ENCODE measurements around the gene DTNBP1.

The DTNBP1 gene

DNA sequence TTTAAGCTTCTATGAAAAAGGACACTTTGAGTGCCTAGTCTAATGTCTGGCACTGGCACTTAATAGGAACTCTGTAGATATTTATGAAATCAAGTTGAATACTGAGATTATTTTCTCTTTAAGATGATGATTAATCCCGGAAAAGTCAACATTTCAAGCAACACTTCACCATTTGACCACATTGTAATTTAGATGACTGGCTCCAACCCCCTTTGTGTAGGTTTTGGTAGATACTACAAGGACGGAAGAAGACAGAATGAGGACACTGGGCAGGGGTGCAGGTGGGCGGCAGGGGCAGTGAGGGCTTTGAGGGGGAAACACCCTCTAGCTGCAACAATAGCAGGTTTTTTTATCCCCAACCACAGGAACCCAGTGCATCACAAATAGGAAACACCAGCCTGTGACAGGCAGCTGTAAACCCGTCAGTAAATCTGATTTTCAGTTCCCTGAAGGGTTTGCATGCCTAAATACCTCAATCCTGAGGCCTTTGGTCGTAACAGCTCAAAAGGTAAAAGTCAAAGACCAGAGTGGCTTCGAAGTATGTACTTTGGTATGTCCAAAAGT is 4.6 kb downstream of the DTNBP1 start:
- H3K9me3 ChIP-seq (ENCODE audit: control insufficient read depth, insufficient read depth, low read depth, low read length), result no peaks in the 10 kb centered on the region
- CTCF ChIA-PET, result interaction anchor here (0.6 to 1.8 kb wide), 3 partner anchors 195 to 1521 kb away, joined by 3 to 4 read pairs (median 4); no protein-coding TSS in a partner anchor

GRCh38 chr6:15657290-15657689 is 5.5 kb downstream of the DTNBP1 start:
- Histone ChIP-seq H3K36me3 (ENCODE audit: control insufficient read depth in 2 of 2, insufficient read depth in 1 of 2, low read length in 2 of 2) (peaks cover 0 to 11% of the 10 kb centered on the region in 2 experiments; a peak in 2 of 3 replicates), H3K9me3 (ENCODE audit: control insufficient read depth, insufficient read depth, low read depth, low read length) (no peaks in the 10 kb centered on the region), H3K4me3 (ENCODE audit: low read depth, low read length) (no peak overlapping the region), H3K27ac (ENCODE audit: extremely low read depth, low read depth, low read length) (no peak overlapping the region), H3K4me1 (ENCODE audit: control insufficient read depth, insufficient read depth, low read length) (no peaks in the 10 kb centered on the region; the same call in 1 of the 2 replicates)
- no peak for TF ChIP-seq ZNF292 (tag by site-specific recombination; IDR thresholded peaks at IDR 0.05; ENCODE audit: borderline replicate concordance, low read depth)
- no peak for TF ChIP-seq ZSCAN30 (tag by site-specific recombination; IDR thresholded peaks at IDR 0.05)
- no peak for TF ChIP-seq ZNF2 (tag by site-specific recombination; IDR thresholded peaks at IDR 0.05)
- no peak for TF ChIP-seq KLF16 (tag by site-specific recombination; IDR thresholded peaks at IDR 0.05)
- no peak for TF ChIP-seq ZNF791 (tag by site-specific recombination; IDR thresholded peaks at IDR 0.05)
- TF ChIP-seq, protein P1, sequence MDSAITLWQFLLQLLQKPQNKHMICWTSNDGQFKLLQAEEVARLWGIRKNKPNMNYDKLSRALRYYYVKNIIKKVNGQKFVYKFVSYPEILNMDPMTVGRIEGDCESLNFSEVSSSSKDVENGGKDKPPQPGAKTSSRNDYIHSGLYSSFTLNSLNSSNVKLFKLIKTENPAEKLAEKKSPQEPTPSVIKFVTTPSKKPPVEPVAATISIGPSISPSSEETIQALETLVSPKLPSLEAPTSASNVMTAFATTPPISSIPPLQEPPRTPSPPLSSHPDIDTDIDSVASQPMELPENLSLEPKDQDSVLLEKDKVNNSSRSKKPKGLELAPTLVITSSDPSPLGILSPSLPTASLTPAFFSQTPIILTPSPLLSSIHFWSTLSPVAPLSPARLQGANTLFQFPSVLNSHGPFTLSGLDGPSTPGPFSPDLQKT (IDR thresholded peaks at IDR 0.05; ENCODE audit: borderline replicate concordance, low read depth, low read length), result no peak
- no peak for TF ChIP-seq SCRT2 (tag by site-specific recombination; IDR thresholded peaks at IDR 0.05)
- ChIA-PET POLR2A (no interaction called here), CTCF (no interaction called here)

More for the DNA sequence above, 4.6 kb downstream of the DTNBP1 start:
- no peak overlapping the region for H3K4me3 ChIP-seq (ENCODE audit: low read depth, low read length)
- H3K36me3 ChIP-seq (ENCODE audit: control insufficient read depth in 2 of 2, insufficient read depth in 1 of 2, low read length in 2 of 2), result peaks cover 0 to 11% of the 10 kb centered on the region in 2 experiments; a peak in 1 of 3 replicates
- H3K27ac ChIP-seq (ENCODE audit: extremely low read depth, low read depth, low read length), result no peak overlapping the region
- POLR2A ChIA-PET, result no interaction called here
- no peaks in the 10 kb centered on the region; the same call in 1 of the 2 replicates for H3K4me1 ChIP-seq (ENCODE audit: control insufficient read depth, insufficient read depth, low read length)
- TF ChIP-seq ZNF184 (tag by site-specific recombination; IDR thresholded peaks at IDR 0.05) (no peak), ZNF701 (tag by site-specific recombination; IDR thresholded peaks at IDR 0.05) (no peak), ZNF571 (tag by site-specific recombination; IDR thresholded peaks at IDR 0.05) (no peak), CTCF (tag by site-specific recombination; IDR thresholded peaks at IDR 0.05) (no peak), ZNF654 (tag by site-specific recombination; IDR thresholded peaks at IDR 0.05; ENCODE audit: low read depth) (no peak), ZNF23 (tag by site-specific recombination; IDR thresholded peaks at IDR 0.05; ENCODE audit: borderline replicate concordance) (no peak), ZFP3 (tag by site-specific recombination; IDR thresholded peaks at IDR 0.05; ENCODE audit: low read depth) (no peak), ZNF350 (tag by site-specific recombination; IDR thresholded peaks at IDR 0.05) (no peak), ZNF169 (tag by site-specific recombination; IDR thresholded peaks at IDR 0.05) (no peak), ZNF501 (tag by site-specific recombination; IDR thresholded peaks at IDR 0.05) (no peak), YY1 (tag by site-specific recombination; IDR thresholded peaks at IDR 0.05) (no peak), SCRT2 (tag by site-specific recombination; IDR thresholded peaks at IDR 0.05) (no peak), ZNF473 (tag by site-specific recombination; IDR thresholded peaks at IDR 0.05) (no peak), SALL2 (tag by site-specific recombination; IDR thresholded peaks at IDR 0.05; ENCODE audit: borderline replicate concordance) (no peak), ZXDB (tag by site-specific recombination; IDR thresholded peaks at IDR 0.05) (no peak), ZNF837 (tag by site-specific recombination; IDR thresholded peaks at IDR 0.05) (no peak)
- TF ChIP-seq, protein P2, sequence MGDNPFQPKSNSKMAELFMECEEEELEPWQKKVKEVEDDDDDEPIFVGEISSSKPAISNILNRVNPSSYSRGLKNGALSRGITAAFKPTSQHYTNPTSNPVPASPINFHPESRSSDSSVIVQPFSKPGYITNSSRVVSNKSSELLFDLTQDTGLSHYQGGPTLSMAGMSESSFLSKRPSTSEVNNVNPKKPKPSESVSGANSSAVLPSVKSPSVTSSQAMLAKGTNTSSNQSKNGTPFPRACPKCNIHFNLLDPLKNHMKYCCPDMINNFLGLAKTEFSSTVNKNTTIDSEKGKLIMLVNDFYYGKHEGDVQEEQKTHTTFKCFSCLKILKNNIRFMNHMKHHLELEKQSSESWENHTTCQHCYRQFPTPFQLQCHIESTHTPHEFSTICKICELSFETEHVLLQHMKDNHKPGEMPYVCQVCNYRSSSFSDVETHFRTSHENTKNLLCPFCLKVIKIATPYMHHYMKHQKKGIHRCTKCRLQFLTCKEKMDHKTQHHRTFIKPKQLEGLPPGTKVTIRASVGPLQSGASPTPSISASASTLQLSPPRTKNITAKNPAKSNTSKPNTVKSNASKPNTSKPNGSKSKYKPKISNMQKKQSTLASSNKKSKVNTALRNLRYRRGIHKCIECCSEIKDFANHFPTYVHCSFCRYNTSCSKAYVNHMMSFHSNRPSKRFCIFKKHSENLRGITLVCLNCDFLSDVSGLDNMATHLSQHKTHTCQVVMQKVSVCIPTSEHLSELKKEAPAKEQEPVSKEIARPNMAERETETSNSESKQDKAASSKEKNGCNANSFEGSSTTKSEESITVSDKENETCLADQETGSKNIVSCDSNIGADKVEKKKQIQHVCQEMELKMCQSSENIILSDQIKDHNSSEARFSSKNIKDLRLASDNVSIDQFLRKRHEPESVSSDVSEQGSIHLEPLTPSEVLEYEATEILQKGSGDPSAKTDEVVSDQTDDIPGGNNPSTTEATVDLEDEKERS (tag by site-specific recombination; IDR thresholded peaks at IDR 0.05), result no peak
- TF ChIP-seq, protein P3, sequence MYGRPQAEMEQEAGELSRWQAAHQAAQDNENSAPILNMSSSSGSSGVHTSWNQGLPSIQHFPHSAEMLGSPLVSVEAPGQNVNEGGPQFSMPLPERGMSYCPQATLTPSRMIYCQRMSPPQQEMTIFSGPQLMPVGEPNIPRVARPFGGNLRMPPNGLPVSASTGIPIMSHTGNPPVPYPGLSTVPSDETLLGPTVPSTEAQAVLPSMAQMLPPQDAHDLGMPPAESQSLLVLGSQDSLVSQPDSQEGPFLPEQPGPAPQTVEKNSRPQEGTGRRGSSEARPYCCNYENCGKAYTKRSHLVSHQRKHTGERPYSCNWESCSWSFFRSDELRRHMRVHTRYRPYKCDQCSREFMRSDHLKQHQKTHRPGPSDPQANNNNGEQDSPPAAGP (tag by site-specific recombination; IDR thresholded peaks at IDR 0.05), result no peak
- TF ChIP-seq, protein P4, sequence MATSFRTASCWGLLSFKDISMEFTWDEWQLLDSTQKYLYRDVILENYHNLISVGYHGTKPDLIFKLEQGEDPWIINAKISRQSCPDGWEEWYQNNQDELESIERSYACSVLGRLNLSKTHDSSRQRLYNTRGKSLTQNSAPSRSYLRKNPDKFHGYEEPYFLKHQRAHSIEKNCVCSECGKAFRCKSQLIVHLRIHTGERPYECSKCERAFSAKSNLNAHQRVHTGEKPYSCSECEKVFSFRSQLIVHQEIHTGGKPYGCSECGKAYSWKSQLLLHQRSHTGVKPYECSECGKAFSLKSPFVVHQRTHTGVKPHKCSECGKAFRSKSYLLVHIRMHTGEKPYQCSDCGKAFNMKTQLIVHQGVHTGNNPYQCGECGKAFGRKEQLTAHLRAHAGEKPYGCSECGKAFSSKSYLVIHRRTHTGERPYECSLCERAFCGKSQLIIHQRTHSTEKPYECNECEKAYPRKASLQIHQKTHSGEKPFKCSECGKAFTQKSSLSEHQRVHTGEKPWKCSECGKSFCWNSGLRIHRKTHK (tag by site-specific recombination; IDR thresholded peaks at IDR 0.05), result no peak

Data from HEK293 (cell line).